ENCODE results near the gene MYO1A.
A peak's percentile ranks its signal among the peaks of the same experiment; 100 is the strongest.

The MYO1A gene

DNA sequence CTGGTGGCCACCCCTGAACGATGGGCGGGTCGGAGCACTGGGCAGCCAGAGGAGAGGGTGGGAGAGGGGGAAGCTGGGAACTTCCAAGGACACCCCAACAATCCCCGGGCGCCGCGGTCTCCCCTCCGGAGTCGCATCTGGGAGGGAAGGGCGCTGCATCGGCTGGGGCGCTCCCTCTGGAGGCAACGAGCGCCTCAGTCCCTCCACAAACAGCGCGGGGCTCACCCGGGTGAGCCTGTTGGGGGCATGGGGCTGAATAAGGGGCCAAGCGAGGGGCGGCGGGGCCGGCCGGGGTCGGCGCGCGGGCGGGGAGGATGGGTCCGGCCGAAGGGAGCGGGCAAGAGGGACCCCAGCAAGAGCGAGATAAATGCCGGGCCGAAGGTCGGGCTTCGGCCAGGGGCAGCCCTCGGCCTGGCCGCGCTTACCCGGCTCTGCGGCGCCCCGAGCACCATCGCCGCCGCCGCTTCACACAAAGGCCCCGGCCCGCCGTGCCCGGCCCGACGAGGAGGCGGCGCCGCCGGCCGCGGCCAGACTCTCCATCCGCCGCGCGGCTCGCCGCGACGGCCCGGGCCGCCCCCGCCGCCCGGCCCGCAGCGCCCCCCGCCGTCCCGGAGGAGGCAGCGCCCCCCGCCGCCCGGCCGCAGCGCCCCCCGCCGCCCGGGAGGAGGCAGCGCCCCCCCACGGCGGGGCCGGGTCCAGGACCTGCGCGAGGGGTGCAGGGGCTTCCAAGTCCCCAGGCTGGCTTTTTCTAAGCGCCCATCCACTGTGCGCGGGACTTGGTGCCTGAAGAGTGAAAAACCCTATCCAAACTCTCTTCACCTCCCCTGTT lies 43.7 kb downstream of the MYO1A start, which contains the start of gene ZBTB39:
TSS of gene ZBTB39 (minus strand) at position 567 of the 829 bp plus-strand sequence. CDS start 1,629 bp downstream, outside the sequence.
- TF ChIP-seq, protein P1, sequence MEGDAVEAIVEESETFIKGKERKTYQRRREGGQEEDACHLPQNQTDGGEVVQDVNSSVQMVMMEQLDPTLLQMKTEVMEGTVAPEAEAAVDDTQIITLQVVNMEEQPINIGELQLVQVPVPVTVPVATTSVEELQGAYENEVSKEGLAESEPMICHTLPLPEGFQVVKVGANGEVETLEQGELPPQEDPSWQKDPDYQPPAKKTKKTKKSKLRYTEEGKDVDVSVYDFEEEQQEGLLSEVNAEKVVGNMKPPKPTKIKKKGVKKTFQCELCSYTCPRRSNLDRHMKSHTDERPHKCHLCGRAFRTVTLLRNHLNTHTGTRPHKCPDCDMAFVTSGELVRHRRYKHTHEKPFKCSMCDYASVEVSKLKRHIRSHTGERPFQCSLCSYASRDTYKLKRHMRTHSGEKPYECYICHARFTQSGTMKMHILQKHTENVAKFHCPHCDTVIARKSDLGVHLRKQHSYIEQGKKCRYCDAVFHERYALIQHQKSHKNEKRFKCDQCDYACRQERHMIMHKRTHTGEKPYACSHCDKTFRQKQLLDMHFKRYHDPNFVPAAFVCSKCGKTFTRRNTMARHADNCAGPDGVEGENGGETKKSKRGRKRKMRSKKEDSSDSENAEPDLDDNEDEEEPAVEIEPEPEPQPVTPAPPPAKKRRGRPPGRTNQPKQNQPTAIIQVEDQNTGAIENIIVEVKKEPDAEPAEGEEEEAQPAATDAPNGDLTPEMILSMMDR (IDR thresholded peaks at IDR 0.05; ENCODE audit: low read depth, low read length), result peak; percentile 41; the same call in 1 of the 2 replicates
- DNase-seq, result peak; percentile 81

DNA sequence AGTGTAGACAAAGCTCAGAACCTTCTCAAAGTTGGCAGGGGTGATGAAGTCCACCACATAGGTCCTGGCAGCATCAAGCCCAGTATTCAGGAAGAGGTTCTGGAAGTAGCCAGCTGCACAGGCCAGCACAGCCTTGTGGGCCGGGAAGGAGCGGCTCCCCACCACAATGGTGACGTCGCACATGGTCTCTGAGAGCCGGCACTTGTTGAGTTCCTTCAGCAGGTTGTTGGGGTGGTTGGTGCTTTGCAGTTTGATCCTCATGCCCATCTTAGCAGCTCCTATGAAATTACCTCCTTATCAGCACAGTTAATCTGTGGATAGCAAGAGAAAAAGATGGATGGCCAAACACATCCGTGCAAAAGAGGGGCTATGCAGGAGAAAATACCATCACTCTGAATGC lies 45.3 kb downstream of the MYO1A start:
- TF ChIP-seq, protein P1 (IDR thresholded peaks at IDR 0.05; ENCODE audit: low read depth, low read length), result no peak
- no peak for DNase-seq
- H3K4me3 ChIP-seq (ENCODE audit: low read depth, low read length), result no peak overlapping the region
- no peaks in the 10 kb centered on the region for H3K9me3 ChIP-seq
- H3K36me3 ChIP-seq, result peaks cover 41% of the 10 kb centered on the region
- H3K4me1 ChIP-seq, result no peaks in the 10 kb centered on the region
- H3K27me3 ChIP-seq, result no peaks in the 10 kb centered on the region

More for the DNA sequence above, 43.7 kb downstream of the MYO1A start, which contains the start of gene ZBTB39:
- no peaks in the 10 kb centered on the region for H3K4me1 ChIP-seq
- peak within 1 kb of the TSS; percentile 85 for H3K4me3 ChIP-seq (ENCODE audit: low read depth, low read length)
- H3K27me3 ChIP-seq, result no peaks in the 10 kb centered on the region
- no peaks in the 10 kb centered on the region for H3K9me3 ChIP-seq
- H3K36me3 ChIP-seq, result peaks cover 33% of the 10 kb centered on the region

DNA sequence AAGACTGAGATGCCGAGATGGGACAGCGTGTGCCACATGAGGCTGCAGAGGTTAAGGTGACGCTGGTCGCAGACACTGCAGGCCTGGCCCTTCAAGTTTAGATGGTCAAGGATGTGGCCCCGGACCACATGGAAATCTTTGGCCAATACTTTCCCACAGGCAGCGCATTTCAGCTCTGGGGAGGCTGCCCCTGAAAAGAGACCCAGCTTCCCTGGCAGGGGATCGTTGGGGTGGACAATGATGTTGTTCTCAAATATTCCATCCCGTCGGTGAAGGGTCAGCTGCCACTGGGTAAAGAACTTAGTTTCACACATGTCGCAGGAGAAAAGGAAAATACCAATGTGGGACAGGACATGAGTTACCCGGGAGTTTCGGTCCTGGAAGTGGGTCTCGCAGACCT lies 46.5 kb downstream of the MYO1A start:
- no peak for DNase-seq
- peaks cover 41% of the 10 kb centered on the region for H3K36me3 ChIP-seq

DNA sequence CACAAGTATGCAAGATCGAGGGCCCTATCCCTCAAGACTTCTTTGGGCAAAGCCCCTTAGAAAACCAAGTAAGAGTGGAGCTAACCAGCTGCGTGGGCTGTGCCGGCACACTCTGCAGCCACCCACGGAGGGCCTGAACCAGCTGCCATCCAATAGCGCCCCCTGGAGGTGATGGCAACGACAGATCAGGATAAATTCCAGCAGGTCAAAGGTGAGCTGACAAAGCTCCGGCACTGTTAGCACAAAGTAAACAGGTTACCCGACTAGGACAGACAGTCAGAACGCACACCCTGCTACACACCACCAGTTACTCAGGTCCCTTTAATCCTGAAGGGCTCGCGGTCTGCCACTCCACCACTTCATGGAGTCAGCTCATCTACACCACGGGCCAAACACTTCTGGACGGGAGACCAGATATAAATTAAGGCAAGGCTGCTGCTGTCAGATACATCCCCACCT lies 48.5 kb downstream of the MYO1A start:
- no peaks in the 10 kb centered on the region for H3K27me3 ChIP-seq
- peaks cover 45% of the 10 kb centered on the region for H3K36me3 ChIP-seq
- no peaks in the 10 kb centered on the region for H3K9me3 ChIP-seq
- no peak overlapping the region for H3K4me3 ChIP-seq (ENCODE audit: low read depth, low read length)
- no peaks in the 10 kb centered on the region for H3K4me1 ChIP-seq
- TF ChIP-seq, protein P1 (IDR thresholded peaks at IDR 0.05; ENCODE audit: low read depth, low read length), result peak; percentile 85
- peak; percentile 75 for DNase-seq

More for the DNA sequence above, 46.5 kb downstream of the MYO1A start:
- no peaks in the 10 kb centered on the region for H3K9me3 ChIP-seq
- TF ChIP-seq, protein P1 (IDR thresholded peaks at IDR 0.05; ENCODE audit: low read depth, low read length), result no peak
- no peak overlapping the region for H3K4me3 ChIP-seq (ENCODE audit: low read depth, low read length)
- no peaks in the 10 kb centered on the region for H3K4me1 ChIP-seq
- no peaks in the 10 kb centered on the region for H3K27me3 ChIP-seq

DNA sequence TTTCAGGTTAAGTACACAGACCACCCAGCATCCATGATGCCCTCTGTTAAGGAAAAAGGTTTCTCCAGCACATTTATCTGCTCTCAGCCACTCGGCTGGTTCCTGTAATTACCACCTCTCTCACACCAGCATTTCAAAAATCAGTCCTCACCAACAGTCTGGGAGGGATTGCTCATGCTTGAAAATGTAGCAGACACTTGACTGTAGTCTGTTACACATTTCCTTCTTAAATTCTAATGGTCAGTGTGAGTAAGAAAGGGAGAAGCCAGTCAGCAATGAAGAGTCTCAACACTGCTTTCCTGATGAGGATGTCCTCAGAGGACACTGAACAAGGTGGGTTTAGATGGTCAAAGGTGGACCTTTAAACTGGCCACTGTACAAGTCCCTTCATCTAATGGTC lies 49.5 kb downstream of the MYO1A start:
- H3K36me3 ChIP-seq, result peaks cover 45% of the 10 kb centered on the region
- H3K4me3 ChIP-seq (ENCODE audit: low read depth, low read length), result no peak overlapping the region
- no peak for DNase-seq
- no peaks in the 10 kb centered on the region for H3K9me3 ChIP-seq
- TF ChIP-seq, protein P1 (IDR thresholded peaks at IDR 0.05; ENCODE audit: low read depth, low read length), result no peak
- no peaks in the 10 kb centered on the region for H3K4me1 ChIP-seq
- H3K27me3 ChIP-seq, result no peaks in the 10 kb centered on the region

DNA sequence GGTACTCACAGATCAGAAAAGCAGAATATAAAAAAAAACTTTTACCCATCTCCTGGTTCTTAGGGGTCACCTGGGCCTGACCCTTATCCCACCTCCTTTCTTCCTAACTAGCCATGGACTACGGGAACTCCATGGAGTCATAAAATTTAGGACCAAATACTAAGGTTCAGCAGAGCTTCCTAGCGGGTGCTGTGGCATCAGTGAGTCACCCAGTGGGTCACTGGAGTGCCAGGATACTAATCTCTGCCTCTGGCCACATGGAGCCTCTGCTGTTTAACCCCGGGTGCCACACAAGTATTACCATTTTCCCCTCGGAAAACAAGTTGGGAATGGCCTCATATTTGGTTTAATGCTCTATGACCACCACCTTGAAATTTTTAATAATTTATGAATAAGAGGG lies 50.5 kb downstream of the MYO1A start:
- Histone ChIP-seq H3K9me3 (no peaks in the 10 kb centered on the region), H3K27me3 (no peaks in the 10 kb centered on the region), H3K36me3 (peaks cover 43% of the 10 kb centered on the region), H3K4me1 (no peaks in the 10 kb centered on the region), H3K4me3 (ENCODE audit: low read depth, low read length) (no peak overlapping the region)
- DNase-seq, result no peak
- TF ChIP-seq, protein P1 (IDR thresholded peaks at IDR 0.05; ENCODE audit: low read depth, low read length), result no peak
